LNCAP (cell line): ENCODE results near the gene RASL11A.

Experiments
- CTCF ChIP-seq: fragments of 450-650 bp; IDR thresholded peaks from 2 replicates; pipeline ENCODE4 v1.5.1; 2017; ENCODE audit warnings: mild to moderate bottlenecking

The RASL11A gene

GRCh38 chr13:27313770-27314169 lies 43.1 kb downstream of the RASL11A start:
- no peak for TF ChIP-seq CTCF

DNA sequence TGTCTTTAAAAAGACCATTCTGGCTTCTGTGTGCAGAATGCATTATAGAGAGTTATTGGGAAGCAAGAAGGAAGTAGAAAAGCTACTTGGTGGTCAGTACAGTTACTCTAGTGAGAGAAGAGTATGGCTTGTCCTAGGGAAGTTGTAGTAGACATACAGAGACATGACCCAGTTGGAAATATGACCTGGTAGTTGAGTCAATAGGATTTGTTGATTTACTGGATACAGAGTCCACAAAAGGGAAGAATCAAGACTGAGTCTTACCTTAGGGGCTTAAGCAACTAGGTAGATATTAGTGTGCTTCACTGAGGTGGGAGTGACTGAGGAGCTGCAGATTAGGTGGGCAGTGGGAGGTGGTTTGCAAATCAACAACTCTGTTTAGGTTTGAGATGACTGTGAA lies 48.8 kb downstream of the RASL11A start:
- TF ChIP-seq CTCF: no peak

DNA sequence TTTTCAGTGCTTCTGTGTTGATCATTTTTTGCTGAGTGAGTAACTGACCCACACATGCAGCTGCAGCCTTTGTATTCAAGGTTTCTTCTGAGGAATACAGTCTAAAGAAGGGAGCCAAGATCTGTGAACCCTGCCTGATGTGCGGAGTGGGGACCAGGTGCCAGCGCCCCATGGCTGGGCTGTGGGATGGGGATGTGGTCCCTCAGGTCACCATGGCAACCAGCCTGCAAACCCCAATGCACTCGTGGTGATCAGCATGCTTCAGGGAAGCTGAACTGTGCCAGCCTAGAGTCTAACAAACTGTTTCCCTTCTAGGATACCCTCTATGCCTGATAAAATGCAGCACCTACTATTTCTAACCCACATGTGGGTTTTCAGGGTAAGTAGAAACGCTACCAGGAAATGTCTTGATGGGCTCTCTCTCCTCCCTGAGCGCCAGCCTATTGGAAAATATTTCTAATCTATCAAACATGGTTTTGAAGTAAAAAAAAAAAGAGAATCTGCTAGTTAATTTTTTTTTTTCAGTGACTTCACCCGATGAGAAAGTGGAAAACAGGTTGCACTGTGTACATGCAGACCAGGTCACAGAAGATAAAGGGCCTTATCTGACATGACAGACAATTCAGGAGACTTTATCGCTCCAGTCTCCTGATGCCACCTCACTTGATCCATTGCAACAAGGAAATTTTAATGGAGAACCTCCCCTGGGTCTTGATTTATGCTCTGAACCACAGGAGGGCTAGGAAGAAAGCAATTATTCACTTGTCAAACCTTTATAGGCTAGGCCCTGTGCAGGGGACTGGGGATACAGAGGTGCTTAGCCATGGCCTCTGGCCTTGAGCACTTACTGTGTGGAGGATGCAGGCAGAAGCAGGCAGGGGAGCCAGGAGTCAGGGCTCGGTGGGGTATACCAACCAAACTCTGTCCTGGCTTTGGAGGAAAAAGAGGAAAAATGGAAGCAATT lies 51.1 kb downstream of the RASL11A start:
- TF ChIP-seq CTCF: no peak
